ENCODE measurements around the gene SMIM44. TPM values are rescaled to one million over a fixed set of nuclear protein-coding genes. Genes with fewer than 3 reads are reported as not detected.

SMIM44 gene
- total RNA-seq, 6 experiments from 2014 or later, result not detected

GRCh38 chr19:3516675-3517207 lies 33.5 kb upstream of the SMIM44 start:
- H3K4me1 Mint-ChIP-seq (ENCODE audit: low read depth), result peaks cover 24% of the 10 kb centered on the region
- no peaks in the 10 kb centered on the region for H3K9me3 Mint-ChIP-seq
- no peaks in the 10 kb centered on the region for H3K27me3 Mint-ChIP-seq (ENCODE audit: insufficient read depth)
- no peak overlapping the region for H3K27ac Mint-ChIP-seq
- H3K4me3 Mint-ChIP-seq, result no peak overlapping the region
- TF ChIP-seq CTCF (IDR thresholded peaks at IDR 0.05), result no peak
- no peak for DNase-seq
- H3K36me3 Mint-ChIP-seq (ENCODE audit: low read depth), result peaks cover 5% of the 10 kb centered on the region; the same call in 1 of the 2 replicates

GRCh38 chr19:3515891-3516422 lies 32.7 kb upstream of the SMIM44 start:
- Mint-ChIP-seq H3K27me3 (ENCODE audit: insufficient read depth) (no peaks in the 10 kb centered on the region), H3K9me3 (no peaks in the 10 kb centered on the region), H3K4me1 (ENCODE audit: low read depth) (peaks cover 24% of the 10 kb centered on the region), H3K4me3 (no peak overlapping the region), H3K36me3 (ENCODE audit: low read depth) (peaks cover 2% of the 10 kb centered on the region; the same call in 1 of the 2 replicates), H3K27ac (peak overlapping the region; percentile 46; the same call in 1 of the 2 replicates)
- no peak for TF ChIP-seq CTCF (IDR thresholded peaks at IDR 0.05)
- no peak for DNase-seq

- H3K4me3 Mint-ChIP-seq, result no peak overlapping the region
- H3K27me3 Mint-ChIP-seq (ENCODE audit: insufficient read depth), result no peaks in the 10 kb centered on the region
- no peak for DNase-seq
- no peaks in the 10 kb centered on the region for H3K9me3 Mint-ChIP-seq
- H3K36me3 Mint-ChIP-seq (ENCODE audit: low read depth), result peaks cover under 1% of the 10 kb centered on the region; the same call in 1 of the 2 replicates
- H3K4me1 Mint-ChIP-seq (ENCODE audit: low read depth), result peaks cover 27% of the 10 kb centered on the region
- H3K27ac Mint-ChIP-seq, result peak overlapping the region; percentile 38; the same call in 1 of the 2 replicates
- TF ChIP-seq CTCF (IDR thresholded peaks at IDR 0.05), result no peak
Measured at GRCh38 chr19:3514930-3515329, 31.7 kb upstream of the SMIM44 start.

- Mint-ChIP-seq H3K9me3 (no peaks in the 10 kb centered on the region), H3K4me3 (no peak overlapping the region)
Measured at GRCh38 chr19:3513229-3514140, 30.2 kb upstream of the SMIM44 start.

More at GRCh38 chr19:3513229-3514140, 30.2 kb upstream of the SMIM44 start:
- peak overlapping the region; percentile 54 for H3K27ac Mint-ChIP-seq
- peaks cover 42% of the 10 kb centered on the region for H3K4me1 Mint-ChIP-seq (ENCODE audit: low read depth)
- DNase-seq, result no peak
- no peaks in the 10 kb centered on the region; the same call in 1 of the 2 replicates for H3K27me3 Mint-ChIP-seq (ENCODE audit: insufficient read depth)
- TF ChIP-seq CTCF (IDR thresholded peaks at IDR 0.05), result no peak
- peaks cover 11% of the 10 kb centered on the region for H3K36me3 Mint-ChIP-seq (ENCODE audit: low read depth)

Measured in HFFc6 (cell line).